GM10248 (cell line): ENCODE measurements around the gene STRN4.

ENCODE experiments used
- CTCF ChIA-PET: fragments of 300-600 bp; sonication (Branson Sonifier 250); formaldehyde crosslinking; extraction: SDS; loops from one replicate; lab custom pipeline; 2021; ENCODE audit warnings: antibody characterized with exemption; lab: Yijun Ruan, JAX
- POLR2A ChIA-PET: fragments of 350-650 bp; sonication (Branson Sonifier 250); formaldehyde crosslinking; extraction: SDS; loops from one replicate; lab custom pipeline; 2020; ENCODE audit warnings: antibody characterized with exemption; lab: Yijun Ruan, JAX
- DNase-seq: peaks from one replicate; pipeline ENCODE4 v3.0.0; 2012; ENCODE audit errors: extremely low spot score
- TF ChIP-seq, protein P1 (sequence below): IDR thresholded peaks from 2 replicates; pipeline ENCODE4 v1.5.1; 2012; ENCODE audit warnings: mild to moderate bottlenecking, low read depth; ENCODE audit errors: extremely low read depth, missing control alignments, control extremely low read depth

Gene STRN4

DNA sequence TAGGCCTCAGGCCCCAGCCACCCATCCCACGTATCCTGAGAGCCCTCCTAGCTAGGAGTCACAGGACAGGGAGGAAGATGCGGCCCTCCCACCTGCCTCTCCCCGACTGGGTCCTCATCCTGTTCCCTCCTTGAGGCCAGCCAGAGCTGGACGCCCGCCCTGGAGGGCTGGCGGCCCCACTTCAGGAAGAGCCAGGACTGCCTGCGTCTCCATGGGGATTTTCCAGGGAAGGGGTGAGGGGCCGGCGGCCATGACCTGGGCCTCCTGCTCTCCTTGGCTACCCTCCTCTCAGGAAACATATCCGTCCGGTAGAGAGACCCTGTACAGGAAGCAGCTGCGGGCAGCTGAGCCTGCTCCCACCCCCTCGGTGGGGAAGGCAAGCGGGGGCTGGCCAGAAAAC lies 18.0 kb downstream of the STRN4 start:
- POLR2A ChIA-PET: interaction anchor here (1.4 kb wide), 1 partner anchor 13 kb away, joined by 3 read pairs; no protein-coding TSS in a partner anchor
- CTCF ChIA-PET: interaction anchor here (0.7 to 5.4 kb wide), 28 partner anchors 8 to 199 kb away, joined by 3 to 66 read pairs (median 5); partner anchors contain the start of genes DACT3, PRKD2 and PTGIR
- no peak for DNase-seq
- TF ChIP-seq, protein P1, sequence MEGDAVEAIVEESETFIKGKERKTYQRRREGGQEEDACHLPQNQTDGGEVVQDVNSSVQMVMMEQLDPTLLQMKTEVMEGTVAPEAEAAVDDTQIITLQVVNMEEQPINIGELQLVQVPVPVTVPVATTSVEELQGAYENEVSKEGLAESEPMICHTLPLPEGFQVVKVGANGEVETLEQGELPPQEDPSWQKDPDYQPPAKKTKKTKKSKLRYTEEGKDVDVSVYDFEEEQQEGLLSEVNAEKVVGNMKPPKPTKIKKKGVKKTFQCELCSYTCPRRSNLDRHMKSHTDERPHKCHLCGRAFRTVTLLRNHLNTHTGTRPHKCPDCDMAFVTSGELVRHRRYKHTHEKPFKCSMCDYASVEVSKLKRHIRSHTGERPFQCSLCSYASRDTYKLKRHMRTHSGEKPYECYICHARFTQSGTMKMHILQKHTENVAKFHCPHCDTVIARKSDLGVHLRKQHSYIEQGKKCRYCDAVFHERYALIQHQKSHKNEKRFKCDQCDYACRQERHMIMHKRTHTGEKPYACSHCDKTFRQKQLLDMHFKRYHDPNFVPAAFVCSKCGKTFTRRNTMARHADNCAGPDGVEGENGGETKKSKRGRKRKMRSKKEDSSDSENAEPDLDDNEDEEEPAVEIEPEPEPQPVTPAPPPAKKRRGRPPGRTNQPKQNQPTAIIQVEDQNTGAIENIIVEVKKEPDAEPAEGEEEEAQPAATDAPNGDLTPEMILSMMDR: no peak

GRCh38 chr19:46727757-46728156 lies 18.5 kb downstream of the STRN4 start:
- DNase-seq: no peak
- ChIA-PET POLR2A (no interaction called here), CTCF (interaction anchor here (0.7 to 5.4 kb wide), 20 partner anchors 8 to 198 kb away, joined by 3 to 66 read pairs (median 6); partner anchors contain the start of genes PRKD2 and PTGIR)
- TF ChIP-seq, protein P1: no peak

DNA sequence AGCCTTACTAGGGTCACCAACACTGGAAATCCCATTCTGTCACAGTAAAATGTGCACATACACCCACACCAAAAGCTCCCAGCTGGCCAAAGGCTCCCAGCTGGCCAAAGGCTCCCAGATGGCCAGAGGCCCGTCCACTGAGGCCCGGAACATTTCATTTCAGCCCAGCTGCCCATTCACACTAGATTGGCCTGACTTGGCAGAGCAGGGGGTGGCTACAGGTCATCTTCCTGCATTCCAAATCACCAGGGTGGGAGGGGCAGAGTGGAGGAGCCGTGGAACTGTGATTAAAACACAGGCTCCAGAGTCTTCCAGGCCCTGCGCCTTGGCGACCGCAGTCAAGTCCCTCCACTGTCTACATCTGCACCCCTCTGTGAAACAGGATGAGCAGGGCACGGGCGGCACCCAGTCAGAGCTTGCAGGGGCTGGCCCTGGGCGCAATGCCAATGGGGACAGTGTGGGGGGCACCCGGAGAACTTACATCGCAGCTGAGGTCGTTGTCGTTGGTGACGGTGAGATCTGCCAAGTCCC lies 19.2 kb downstream of the STRN4 start:
- ChIA-PET POLR2A (interaction anchor here (0.7 kb wide), 1 partner anchor 24 kb away, joined by 3 read pairs; no protein-coding TSS in a partner anchor), CTCF (interaction anchor here (0.7 to 5.4 kb wide), 4 partner anchors 12 to 36 kb away, joined by 3 to 66 read pairs (median 24); partner anchors contain the start of gene PRKD2)
- TF ChIP-seq, protein P1: no peak
- DNase-seq: no peak

DNA sequence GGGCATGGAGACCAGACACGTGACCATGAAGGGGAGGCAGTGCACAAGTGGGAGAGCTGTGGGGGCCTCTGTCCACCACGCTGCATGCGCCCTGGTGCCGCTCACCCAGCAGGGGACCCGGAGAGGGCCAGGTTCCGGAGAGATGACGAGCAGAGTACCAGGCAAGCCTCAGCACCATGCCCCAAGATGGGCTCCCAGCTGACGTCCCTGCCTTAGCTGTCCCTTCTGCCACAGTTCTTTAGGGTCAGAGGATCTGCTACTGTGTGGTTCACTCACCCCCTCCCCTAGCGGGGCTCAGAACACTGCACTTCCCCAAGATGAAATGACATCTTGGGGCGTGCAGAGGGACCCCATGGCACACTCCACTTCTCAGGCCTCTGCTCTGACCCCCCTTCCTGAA lies 19.7 kb downstream of the STRN4 start:
- POLR2A ChIA-PET: interaction anchor here (0.7 kb wide), 1 partner anchor 23 kb away, joined by 3 read pairs; no protein-coding TSS in a partner anchor
- CTCF ChIA-PET: interaction anchor here (0.7 to 4.3 kb wide), 2 partner anchors 12 to 15 kb away, joined by 3 to 44 read pairs; partner anchors contain the start of gene PRKD2
- no peak for DNase-seq
- TF ChIP-seq, protein P1: no peak

GRCh38 chr19:46725859-46726393 lies 20.3 kb downstream of the STRN4 start:
- ChIA-PET CTCF (no interaction called here), POLR2A (interaction anchor here (0.7 kb wide), 1 partner anchor 23 kb away, joined by 3 read pairs; no protein-coding TSS in a partner anchor)
- TF ChIP-seq, protein P1: no peak
- no peak for DNase-seq

GRCh38 chr19:46725036-46725820 lies 21.0 kb downstream of the STRN4 start:
- no peak for DNase-seq
- ChIA-PET CTCF (interaction anchor here (1.5 to 3.6 kb wide), 2 partner anchors 20 to 85 kb away, joined by 3 to 23 read pairs; no protein-coding TSS in a partner anchor), POLR2A (no interaction called here)
- TF ChIP-seq, protein P1: no peak
